ENCODE measurements around the gene TEX48. TPM values are rescaled to one million over a fixed set of nuclear protein-coding genes. Genes with fewer than 3 reads are reported as not detected.

The TEX48 gene
- total and polyA plus RNA-seq, 10 of the 15 experiments (the other 5 are each of a cell fraction or from before 2014, with no cell fraction given), result not detected

GRCh38 chr9:114694146-114694545 lies 12.2 kb upstream of the TEX48 start:
- no peaks in the 10 kb centered on the region for H3K79me2 ChIP-seq (ENCODE audit: control insufficient read depth, insufficient read depth, low read length)
- peaks cover 0 to 10% of the 10 kb centered on the region in 2 experiments; a peak in 3 of 4 replicates for H3K27me3 ChIP-seq (replicated peaks in 1 of 2; ENCODE audit: control insufficient read depth in 2 of 2, insufficient read depth in 2 of 2, low read length in 1 of 2)
- WGBS (ENCODE audit: insufficient coverage, insufficient replicate concordance, low lambda C conversion rate, missing lambda C conversion rate), result 58% methylated on average over 2 of the region's 2 CpGs
- TF ChIP-seq USF2 (IDR thresholded peaks at IDR 0.05; ENCODE audit: borderline replicate concordance, low read depth, low read length), result no peak
- TF ChIP-seq HDAC2 (IDR thresholded peaks at IDR 0.05), result no peak
- no peak for TF ChIP-seq SREBF2 (IDR thresholded peaks at IDR 0.05; ENCODE audit: low read length)
- TF ChIP-seq POLR2AphosphoS5 (IDR thresholded peaks at IDR 0.05; ENCODE audit: low read length), result no peak
- no peak for TF ChIP-seq IKZF2 (IDR thresholded peaks at IDR 0.05)
- TF ChIP-seq ZNF207 (IDR thresholded peaks at IDR 0.05; ENCODE audit: borderline replicate concordance), result no peak
- H3K4me1 ChIP-seq (ENCODE audit: control insufficient read depth, insufficient read depth, low read length), result peaks cover 44% of the 10 kb centered on the region
- H3K9ac ChIP-seq (ENCODE audit: control insufficient read depth, insufficient read depth, low read length), result no peak overlapping the region
- ChIA-PET SMC1A (ENCODE audit: uncharacterized antibody, unreplicated experiment) (interaction anchor here (1.1 to 2.6 kb wide), 3 partner anchors 13 to 320 kb away, joined by 3 to 17 read pairs (median 5); partner anchors contain the start of gene TEX48), CTCF (interaction anchor here (1.0 to 5.9 kb wide), 2 partner anchors 13 to 41 kb away, joined by 3 to 42 read pairs; partner anchors contain the start of gene TEX48), RAD21 (ENCODE audit: unreplicated experiment) (interaction anchor here (2.9 kb wide), 1 partner anchor 13 kb away, joined by 8 read pairs; no protein-coding TSS in a partner anchor), POLR2A (no interaction called here)
- intact Hi-C loops (cut with micrococcal nuclease; ENCODE audit: unreplicated experiment) (loop anchor here (10.0 kb wide), 2 partner anchors 511 to 721 kb away; no protein-coding TSS in a partner anchor), in situ Hi-C loops (cut with MboI) (no loop called here)
- H3K9me3 ChIP-seq (replicated peaks; ENCODE audit: control insufficient read depth, insufficient read depth, low read length), result peaks cover 8% of the 10 kb centered on the region
- H3K4me2 ChIP-seq (ENCODE audit: control insufficient read depth, insufficient read depth), result no peak overlapping the region
- no peak for FAIRE-seq
- H3K4me3 ChIP-seq, result no peak overlapping the region
- no peak for DNase-seq (ENCODE audit: low read depth, low spot score)
- no peaks in the 10 kb centered on the region for H3K36me3 ChIP-seq (ENCODE audit: control insufficient read depth in 2 of 2, insufficient read depth in 2 of 2, low read length in 1 of 2)
- H3K27ac ChIP-seq (ENCODE audit: control insufficient read depth, insufficient read depth), result no peak overlapping the region
- no peak for ATAC-seq
- no peaks in the 10 kb centered on the region; the same call in 1 of the 2 replicates for H4K20me1 ChIP-seq (ENCODE audit: control insufficient read depth, insufficient read depth)
- no peak overlapping the region for H2AFZ ChIP-seq (ENCODE audit: control insufficient read depth, low read depth, low read length)
- no TSS peak for BruUV-seq (replicated peaks)
